Measurements from ENCODE around the gene TNFSF10. TPM values are rescaled to one million over a fixed set of nuclear protein-coding genes. Genes with fewer than 3 reads are reported as not detected.

TNFSF10 gene
- total and polyA plus RNA-seq, 9 of the 15 experiments (the other 6 are each of a cell fraction or from before 2014, with no cell fraction given): 0.07 to 1.3 (median 0.27) TPM; not detected in 1

DNA sequence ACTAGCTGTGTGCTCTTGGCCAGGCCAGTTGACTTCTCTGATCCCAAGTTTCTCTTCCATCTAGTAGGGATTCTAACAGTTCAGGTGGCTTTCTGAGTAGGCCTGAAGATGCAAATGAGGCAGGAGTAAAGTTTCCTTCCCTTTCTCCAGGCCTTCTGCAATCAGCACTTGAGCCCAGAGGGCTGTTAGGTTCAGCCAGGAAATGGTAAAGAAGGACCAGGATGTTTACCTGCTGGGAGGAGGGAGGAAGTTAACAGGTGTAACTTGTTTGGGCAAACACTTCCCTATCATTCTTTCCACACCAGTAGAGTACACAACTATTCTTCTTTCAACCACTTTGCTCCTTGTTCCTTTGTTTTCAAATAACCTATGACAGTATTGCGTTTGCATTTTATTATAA lies 13.3 kb upstream of the TNFSF10 start:
- in situ Hi-C loops (cut with MboI): no loop called here
- BruUV-seq (replicated peaks): no TSS peak
- H3K9me3 ChIP-seq (replicated peaks; ENCODE audit: control insufficient read depth, insufficient read depth, low read depth, low read length): no peaks in the 10 kb centered on the region
- H2AFZ ChIP-seq (ENCODE audit: low read depth, low read length): no peak overlapping the region
- no peaks in the 10 kb centered on the region for H3K79me2 ChIP-seq (ENCODE audit: control insufficient read depth, insufficient read depth, low read length)
- intact Hi-C loops (cut with micrococcal nuclease): no loop called here
- TF ChIP-seq ZFP36 (IDR thresholded peaks at IDR 0.05; ENCODE audit: low read depth, low read length, partially characterized antibody) (peak; percentile 14), GTF2E2 (tag; IDR thresholded peaks at IDR 0.05) (no peak), RBM25 (IDR thresholded peaks at IDR 0.05; ENCODE audit: low read depth, low read length, severe bottlenecking) (peak; percentile 8), CHCHD3 (CRISPR knock-in tag; IDR thresholded peaks at IDR 0.05) (no peak)
- TF ChIP-seq, protein P1, sequence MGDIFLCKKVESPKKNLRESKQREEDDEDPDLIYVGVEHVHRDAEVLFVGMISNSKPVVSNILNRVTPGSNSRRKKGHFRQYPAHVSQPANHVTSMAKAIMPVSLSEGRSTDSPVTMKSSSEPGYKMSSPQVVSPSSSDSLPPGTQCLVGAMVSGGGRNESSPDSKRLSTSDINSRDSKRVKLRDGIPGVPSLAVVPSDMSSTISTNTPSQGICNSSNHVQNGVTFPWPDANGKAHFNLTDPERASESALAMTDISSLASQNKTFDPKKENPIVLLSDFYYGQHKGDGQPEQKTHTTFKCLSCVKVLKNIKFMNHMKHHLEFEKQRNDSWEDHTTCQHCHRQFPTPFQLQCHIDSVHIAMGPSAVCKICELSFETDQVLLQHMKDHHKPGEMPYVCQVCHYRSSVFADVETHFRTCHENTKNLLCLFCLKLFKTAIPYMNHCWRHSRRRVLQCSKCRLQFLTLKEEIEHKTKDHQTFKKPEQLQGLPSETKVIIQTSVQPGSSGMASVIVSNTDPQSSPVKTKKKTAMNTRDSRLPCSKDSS (IDR thresholded peaks at IDR 0.05; ENCODE audit: low read depth, partially characterized antibody): no peak
- TF ChIP-seq, protein P2, sequence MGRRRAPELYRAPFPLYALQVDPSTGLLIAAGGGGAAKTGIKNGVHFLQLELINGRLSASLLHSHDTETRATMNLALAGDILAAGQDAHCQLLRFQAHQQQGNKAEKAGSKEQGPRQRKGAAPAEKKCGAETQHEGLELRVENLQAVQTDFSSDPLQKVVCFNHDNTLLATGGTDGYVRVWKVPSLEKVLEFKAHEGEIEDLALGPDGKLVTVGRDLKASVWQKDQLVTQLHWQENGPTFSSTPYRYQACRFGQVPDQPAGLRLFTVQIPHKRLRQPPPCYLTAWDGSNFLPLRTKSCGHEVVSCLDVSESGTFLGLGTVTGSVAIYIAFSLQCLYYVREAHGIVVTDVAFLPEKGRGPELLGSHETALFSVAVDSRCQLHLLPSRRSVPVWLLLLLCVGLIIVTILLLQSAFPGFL (CRISPR knock-in tag; IDR thresholded peaks at IDR 0.05): no peak
- no peaks in the 10 kb centered on the region for H3K9me1 ChIP-seq (ENCODE audit: control insufficient read depth, insufficient read depth, low read length)
- ChIA-PET CTCF (ENCODE audit: low intra/inter-chr PET ratio) (no interaction called here), POLR2A (no interaction called here)
- no peak for DNase-seq (ENCODE audit: extremely low read depth in 1 of 4, low spot score in 3 of 4)
- no peak overlapping the region for H3K9ac ChIP-seq (ENCODE audit: insufficient read depth in 1 of 2, low read depth in 2 of 2, low read length in 2 of 2)
- no peaks in the 10 kb centered on the region for H3K36me3 ChIP-seq (ENCODE audit: control insufficient read depth, insufficient read depth, low read length)
- peaks cover 4 to 5% of the 10 kb centered on the region in 2 experiments; a peak in 3 of 5 replicates for H3K4me1 ChIP-seq (replicated peaks in 1 of 2; ENCODE audit: control insufficient read depth in 2 of 2, insufficient read depth in 2 of 2, low read length in 2 of 2)
- H3K4me2 ChIP-seq (ENCODE audit: insufficient read depth, low read length): no peak overlapping the region
- no peaks in the 10 kb centered on the region for H4K20me1 ChIP-seq (replicated peaks; ENCODE audit: control insufficient read depth, insufficient read depth, low read length)
- H3K27me3 ChIP-seq (ENCODE audit: control insufficient read depth in 2 of 2, insufficient read depth in 2 of 2, low read length in 2 of 2): no peaks in the 10 kb centered on the region
- FAIRE-seq: no peak
- ATAC-seq: no peak
- 25% methylated on average over 1 of the region's 1 CpG for WGBS (ENCODE audit: insufficient coverage, low coverage, missing lambda C conversion rate)
- no peak overlapping the region for H3K27ac ChIP-seq (ENCODE audit: extremely low read depth, low read depth, low read length)
- H3K4me3 ChIP-seq: no peak overlapping the region

Data from K562 (cell line).